ENCODE data around the gene TSPAN3.

GRCh38 chr15:77120576-77120975, 49.7 kb upstream of the TSPAN3 start:
- no peak for TF ChIP-seq CTCF (IDR thresholded peaks at IDR 0.05; ENCODE audit: low read depth, low read length, poor library complexity, severe bottlenecking)
- TF ChIP-seq EZH2phosphoT487 (IDR thresholded peaks at IDR 0.05; ENCODE audit: borderline replicate concordance, low read length): no peak

Measured in DOHH2 (cell line).